HG03064 (cell line): ENCODE data around the gene LPAR1.

Source experiments
- ATAC-seq: cut with Tn5 transposase; IDR thresholded peaks from one replicate; pipeline ENCODE4 v1.9.1; 2021; ENCODE audit warnings: low read depth; ENCODE audit not compliant: unreplicated experiment

Gene LPAR1

GRCh38 chr9:111005746-111006470, 32.4 kb downstream of the LPAR1 start:
- ATAC-seq, result no peak

- ATAC-seq, result no peak
Observed at GRCh38 chr9:111004936-111005335, 33.3 kb downstream of the LPAR1 start.

- ATAC-seq, result no peak
Observed at GRCh38 chr9:111003182-111003581, 35.1 kb downstream of the LPAR1 start.

- no peak for ATAC-seq
Observed at GRCh38 chr9:111001526-111001925, 36.7 kb downstream of the LPAR1 start.

- ATAC-seq, result no peak
Observed at GRCh38 chr9:111000202-111000601, 38.1 kb downstream of the LPAR1 start.

GRCh38 chr9:110999379-110999778, 38.9 kb downstream of the LPAR1 start:
- no peak for ATAC-seq

GRCh38 chr9:110997847-110998246, 40.4 kb downstream of the LPAR1 start:
- no peak for ATAC-seq

GRCh38 chr9:110996436-110997220, 41.6 kb downstream of the LPAR1 start:
- ATAC-seq, result no peak

GRCh38 chr9:110995420-110996340, 42.6 kb downstream of the LPAR1 start:
- ATAC-seq, result no peak

- no peak for ATAC-seq
Observed at GRCh38 chr9:110994771-110995241, 43.5 kb downstream of the LPAR1 start.

- ATAC-seq, result no peak
Observed at GRCh38 chr9:110990481-110990880, 47.8 kb downstream of the LPAR1 start.

- no peak for ATAC-seq
Observed at GRCh38 chr9:110986529-110986928, 51.7 kb downstream of the LPAR1 start.

- ATAC-seq, result no peak
Observed at GRCh38 chr9:110984890-110985437, 53.3 kb downstream of the LPAR1 start.

GRCh38 chr9:110980261-110980660, 58.0 kb downstream of the LPAR1 start:
- ATAC-seq, result no peak

GRCh38 chr9:110979636-110980035, 58.6 kb downstream of the LPAR1 start:
- ATAC-seq, result no peak

GRCh38 chr9:110978516-110978915, 59.8 kb downstream of the LPAR1 start:
- ATAC-seq, result no peak

- no peak for ATAC-seq
Observed at GRCh38 chr9:110977259-110977709, 61.0 kb downstream of the LPAR1 start.

- ATAC-seq, result no peak
Observed at GRCh38 chr9:110975969-110976368, 62.3 kb downstream of the LPAR1 start.

GRCh38 chr9:110975278-110975677, 63.0 kb downstream of the LPAR1 start:
- ATAC-seq, result no peak

GRCh38 chr9:110971705-110972104, 66.6 kb downstream of the LPAR1 start:
- no peak for ATAC-seq
